AG08395 (cell line): ENCODE data around the gene LCN15.
A peak's percentile ranks its signal among the peaks of the same experiment; 100 is the strongest.
"Not testable (repeated sequence)": the region's sequence is repeated elsewhere in the genome, so short reads cannot be mapped to it uniquely, and the experiment has no call there.

Source experiments
- DNase-seq: peaks from one replicate; pipeline ENCODE4 v3.0.0; 2012; ENCODE audit warnings: mixed read lengths, low spot score

Gene LCN15

GRCh38 chr9:136722093-136722968 is 42.0 kb downstream of the LCN15 start:
- no peak for DNase-seq

- DNase-seq = peak; percentile 69
Measured at GRCh38 chr9:136721339-136722092, 42.8 kb downstream of the LCN15 start.

GRCh38 chr9:136720898-136721338 is 43.4 kb downstream of the LCN15 start:
- no peak for DNase-seq

- DNase-seq = no peak
Measured at GRCh38 chr9:136720251-136720897, 43.9 kb downstream of the LCN15 start.

GRCh38 chr9:136719195-136719880 is 45.0 kb downstream of the LCN15 start:
- no peak for DNase-seq

GRCh38 chr9:136718345-136719194 is 45.7 kb downstream of the LCN15 start:
- DNase-seq = no peak

GRCh38 chr9:136717399-136717798 is 46.9 kb downstream of the LCN15 start:
- no peak for DNase-seq

- DNase-seq = no peak
Measured at GRCh38 chr9:136714893-136715274, 49.4 kb downstream of the LCN15 start.

GRCh38 chr9:136714096-136714892 is 50.0 kb downstream of the LCN15 start:
- no peak for DNase-seq

GRCh38 chr9:136713550-136713949 is 50.8 kb downstream of the LCN15 start:
- DNase-seq = no peak

- no peak for DNase-seq
Measured at GRCh38 chr9:136712690-136713544, 51.4 kb downstream of the LCN15 start.

GRCh38 chr9:136711751-136712689 is 52.3 kb downstream of the LCN15 start, which contains the start of gene DIPK1B:
Gene DIPK1B, plus strand, starts transcription at chr9:136712572. Its CDS starts 94 bp downstream, at chr9:136712666.
- no peak for DNase-seq

- not testable (repeated sequence) for DNase-seq
Measured at GRCh38 chr9:136711219-136711648, 53.1 kb downstream of the LCN15 start.

- DNase-seq = no peak
Measured at GRCh38 chr9:136710543-136710942, 53.8 kb downstream of the LCN15 start.
